ENCODE data around the gene EMP2.

The EMP2 gene

DNA sequence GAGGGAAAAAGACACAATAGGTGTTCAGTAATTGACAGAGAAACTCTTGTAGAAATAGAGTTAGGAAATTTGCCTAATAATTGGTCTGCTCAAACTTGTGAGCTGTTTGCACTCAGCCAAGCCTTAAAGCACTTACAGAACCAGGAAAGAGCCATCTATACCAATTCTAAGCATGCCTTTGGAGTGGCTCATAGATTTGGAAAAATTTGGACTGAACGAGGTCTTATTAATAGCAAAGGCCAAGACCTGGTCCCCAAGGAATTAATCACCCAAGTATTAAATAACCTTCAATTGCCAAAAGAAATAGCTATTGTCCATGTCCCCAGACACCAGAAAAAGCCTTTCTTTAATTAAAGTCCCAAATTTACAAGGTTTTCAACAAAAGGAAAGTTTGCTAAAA, 90.3 kb downstream of the EMP2 start:
- DNase-seq (ENCODE audit: low read depth), result no peak

GRCh38 chr16:10485698-10486382, 94.6 kb downstream of the EMP2 start:
- DNase-seq (ENCODE audit: low read depth), result no peak

DNA sequence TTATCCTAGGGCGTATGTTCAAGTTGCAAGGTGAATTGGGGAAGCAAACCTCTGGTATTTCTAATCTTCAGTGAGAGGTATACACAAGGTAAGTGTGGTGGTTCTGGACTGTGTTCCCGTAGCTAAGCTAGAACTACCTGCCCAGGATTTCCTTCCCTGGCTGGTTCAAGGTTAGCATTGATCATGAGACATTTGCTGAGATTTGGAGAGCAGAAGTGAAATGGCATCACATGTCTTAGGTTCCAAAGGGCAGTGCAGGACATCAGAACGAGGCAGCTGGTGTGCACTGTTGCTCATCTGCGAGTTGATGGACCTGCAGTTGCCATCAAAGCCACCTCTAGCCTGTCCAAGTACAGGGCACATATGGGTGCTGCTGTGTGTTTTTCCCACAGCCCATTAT, 95.2 kb downstream of the EMP2 start:
- no peak for DNase-seq (ENCODE audit: low read depth)

GRCh38 chr16:10480151-10480550, 100.2 kb downstream of the EMP2 start:
- DNase-seq (ENCODE audit: low read depth), result no peak

All from stimulated activated CD8-positive, alpha-beta memory T cell treated with anti-CD3 and anti-CD28 coated beads, Interleukin-4, amount 100 ng/mL, for 24 hours (primary cell).